C4-2B (cell line): Measurements from ENCODE around the gene CACNA1S.

Source experiments
- CTCF ChIP-seq: fragments of 450-650 bp; conservative IDR thresholded peaks from 2 replicates; pipeline ENCODE4 v1.5.1; 2017; ENCODE audit warnings: mild to moderate bottlenecking
- ZFX ChIP-seq: fragments of 450-650 bp; IDR thresholded peaks from 2 replicates; pipeline ENCODE4 v1.6.1; 2017

DNA sequence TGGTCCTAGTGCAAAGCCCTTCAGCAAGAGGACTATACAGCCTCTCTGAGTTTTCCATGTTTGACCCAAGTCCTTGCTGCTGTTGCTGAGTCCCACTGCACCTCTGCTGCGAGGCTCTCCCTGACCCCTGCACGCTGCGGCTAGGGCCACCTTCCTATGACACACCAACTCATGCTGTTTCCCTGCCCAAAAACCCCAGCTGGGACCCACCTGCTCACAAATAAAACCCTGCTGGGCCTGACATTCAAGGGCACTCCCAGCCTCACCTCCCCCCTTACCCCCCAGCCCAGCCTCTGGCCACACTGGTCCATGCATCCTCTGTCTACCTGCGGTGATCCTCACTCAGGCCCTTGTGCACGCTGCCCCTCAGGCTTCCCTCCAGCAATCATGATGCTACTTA, 27.1 kb upstream of the CACNA1S start:
- TF ChIP-seq CTCF, result no peak
- TF ChIP-seq ZFX, result no peak
